ENCODE results near the gene RAD51D. TPM values are rescaled to one million over a fixed set of nuclear protein-coding genes. Genes with fewer than 3 reads are reported as not detected.
"Not testable (repeated sequence)": the region's sequence is repeated elsewhere in the genome, so short reads cannot be mapped to it uniquely, and the experiment has no call there.

RAD51D gene
- total RNA-seq, 4 donors from 2014 or later, result 2.8 to 5.9 (median 3.8) TPM

DNA sequence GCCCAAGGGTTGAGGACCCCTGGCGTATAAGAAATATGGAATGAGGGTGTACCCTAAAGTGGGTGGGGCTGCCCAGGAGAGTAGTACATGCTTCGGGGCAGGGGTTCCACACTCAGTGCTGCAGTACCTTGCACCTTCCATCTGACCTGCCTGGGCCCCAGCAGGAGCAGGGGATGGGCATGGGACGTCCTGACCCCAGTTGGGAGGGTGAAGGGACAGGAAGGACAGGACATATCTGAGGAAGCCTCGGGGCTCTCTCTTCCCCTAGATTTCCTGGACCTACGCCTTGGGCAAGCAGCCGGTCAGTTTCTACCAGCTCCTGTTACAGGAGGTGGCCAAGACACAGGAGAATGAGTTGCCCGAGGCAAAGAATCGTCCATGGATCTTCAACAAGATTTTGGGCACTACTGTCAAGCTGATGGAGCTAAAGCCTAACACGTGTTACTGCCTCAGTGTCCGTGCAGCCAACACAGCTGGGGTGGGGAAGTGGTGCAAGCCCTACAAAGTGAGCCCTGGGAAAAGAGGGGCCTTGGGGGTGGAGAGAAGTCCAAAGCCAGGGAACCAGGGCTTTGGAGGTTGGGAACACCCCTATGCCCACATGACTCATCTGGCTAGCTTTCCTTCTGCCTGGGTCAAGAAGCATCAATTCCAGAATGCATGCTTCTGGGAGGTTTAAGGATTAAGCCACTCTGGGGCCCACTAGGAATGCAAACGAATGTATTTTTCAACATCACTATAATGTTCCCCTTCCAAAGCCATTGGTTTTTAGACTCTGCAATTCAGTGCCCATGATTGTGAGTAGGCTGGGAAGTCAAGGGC, 9.7 kb upstream of the RAD51D start:
- no peak for DNase-seq (ENCODE audit: low spot score in 2 of 2)
- WGBS, 2 donors, result 73 to 76% methylated on average over 11 of the region's 11 CpGs
- intact Hi-C loops (cut with DNase I; ENCODE audit: low total_unique reads), result no loop called here
- H3K4me3 ChIP-seq (ENCODE audit: low read depth, poor library complexity, severe bottlenecking), result no peak overlapping the region
- no peak for TF ChIP-seq POLR2A (IDR thresholded peaks at IDR 0.05)
- TF ChIP-seq, protein P1, sequence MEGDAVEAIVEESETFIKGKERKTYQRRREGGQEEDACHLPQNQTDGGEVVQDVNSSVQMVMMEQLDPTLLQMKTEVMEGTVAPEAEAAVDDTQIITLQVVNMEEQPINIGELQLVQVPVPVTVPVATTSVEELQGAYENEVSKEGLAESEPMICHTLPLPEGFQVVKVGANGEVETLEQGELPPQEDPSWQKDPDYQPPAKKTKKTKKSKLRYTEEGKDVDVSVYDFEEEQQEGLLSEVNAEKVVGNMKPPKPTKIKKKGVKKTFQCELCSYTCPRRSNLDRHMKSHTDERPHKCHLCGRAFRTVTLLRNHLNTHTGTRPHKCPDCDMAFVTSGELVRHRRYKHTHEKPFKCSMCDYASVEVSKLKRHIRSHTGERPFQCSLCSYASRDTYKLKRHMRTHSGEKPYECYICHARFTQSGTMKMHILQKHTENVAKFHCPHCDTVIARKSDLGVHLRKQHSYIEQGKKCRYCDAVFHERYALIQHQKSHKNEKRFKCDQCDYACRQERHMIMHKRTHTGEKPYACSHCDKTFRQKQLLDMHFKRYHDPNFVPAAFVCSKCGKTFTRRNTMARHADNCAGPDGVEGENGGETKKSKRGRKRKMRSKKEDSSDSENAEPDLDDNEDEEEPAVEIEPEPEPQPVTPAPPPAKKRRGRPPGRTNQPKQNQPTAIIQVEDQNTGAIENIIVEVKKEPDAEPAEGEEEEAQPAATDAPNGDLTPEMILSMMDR (IDR thresholded peaks at IDR 0.05), result no peak

DNA sequence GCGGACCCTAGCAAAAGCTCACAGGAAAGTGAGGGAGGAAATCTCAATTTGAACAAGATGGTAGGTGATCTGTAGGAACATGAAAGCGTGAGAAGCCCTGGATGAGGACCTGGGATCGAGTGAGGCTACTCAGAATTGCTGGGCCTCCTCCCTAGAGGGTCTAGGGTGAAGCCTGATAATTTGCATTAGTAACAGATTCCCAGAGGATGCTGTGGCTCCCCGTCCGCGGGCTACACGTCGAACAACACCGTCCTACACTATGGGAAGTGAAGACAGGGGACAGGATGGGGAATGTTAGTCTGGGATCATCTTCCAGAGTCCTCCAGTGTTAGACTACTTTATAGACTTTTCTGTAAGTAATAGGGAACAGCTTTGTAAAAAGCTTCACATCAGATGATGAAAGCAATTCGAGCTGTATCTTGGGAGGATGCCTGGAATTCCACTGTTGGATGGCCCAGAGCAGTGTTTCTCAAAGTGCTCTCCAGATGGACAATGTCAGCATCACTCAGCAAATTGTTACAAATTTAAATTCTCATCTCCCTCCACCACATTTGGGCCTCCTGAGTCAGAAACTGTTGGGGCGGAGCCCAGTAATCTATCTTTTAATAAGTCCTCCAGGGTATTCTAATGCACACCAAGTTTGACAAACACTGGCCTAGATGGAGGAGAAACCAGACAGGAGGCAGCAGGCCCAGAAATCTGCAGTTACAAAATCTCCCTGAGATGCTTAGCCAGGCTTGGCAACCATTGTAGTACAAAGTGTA, 8.3 kb upstream of the RAD51D start:
- 59% methylated on average over 11 of the region's 11 CpGs for WGBS, 2 donors
- H3K4me3 ChIP-seq (ENCODE audit: low read depth, poor library complexity, severe bottlenecking), result no peak overlapping the region
- TF ChIP-seq POLR2A (IDR thresholded peaks at IDR 0.05), result no peak
- intact Hi-C loops (cut with DNase I; ENCODE audit: low total_unique reads), result no loop called here
- DNase-seq (ENCODE audit: low spot score in 2 of 2), result peak in 1 of 2 donors; percentile 48

DNA sequence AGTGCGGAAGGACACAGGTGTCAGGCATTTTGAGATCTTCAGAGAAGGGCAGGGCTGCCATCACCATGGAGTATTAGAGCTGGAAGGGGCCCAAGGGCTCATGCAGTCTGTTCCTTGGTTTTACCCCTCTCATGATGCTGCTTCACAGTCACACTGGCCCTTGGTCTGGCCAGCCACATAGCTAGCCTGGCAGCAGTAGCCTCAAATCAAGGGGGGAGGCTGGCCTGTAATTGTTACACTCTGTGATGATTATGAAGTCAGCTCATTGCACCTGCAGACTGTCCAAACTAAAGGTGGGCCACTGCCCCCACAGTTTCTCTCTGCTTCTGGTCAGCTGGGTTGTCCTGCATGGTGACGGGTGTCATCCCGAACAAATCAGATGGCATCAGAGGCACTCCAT, 1.7 kb upstream of the RAD51D start, which contains the start of gene FNDC8:
Gene FNDC8, plus strand, starts transcription at position 301 of the 400 bp plus-strand sequence. Its CDS starts 79 bp downstream, at position 380.
- WGBS, 2 donors, result 88 to 95% methylated on average over 3 of the region's 3 CpGs

DNA sequence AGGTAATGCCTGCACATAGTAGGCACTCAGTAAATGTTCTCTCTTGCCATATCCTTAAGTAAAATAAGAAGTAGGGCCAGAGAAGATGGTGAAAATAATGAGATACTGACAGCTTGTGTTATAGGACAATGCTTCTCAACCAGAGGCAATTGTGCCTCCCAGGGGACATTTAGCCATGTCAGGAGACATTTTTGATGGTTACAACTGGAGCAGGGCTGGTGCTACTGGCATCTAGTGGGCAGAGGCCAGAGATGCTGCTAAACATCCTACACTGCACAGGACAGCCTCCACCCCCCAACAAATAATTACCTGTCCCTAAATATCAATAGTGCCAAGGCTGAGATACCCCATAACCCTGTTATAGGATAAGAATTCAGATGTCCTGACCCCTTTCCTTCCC, 1.7 kb downstream of the RAD51D start:
- no peak for TF ChIP-seq POLR2A (IDR thresholded peaks at IDR 0.05)
- TF ChIP-seq, protein P1 (IDR thresholded peaks at IDR 0.05), result no peak
- no peak overlapping the region for H3K4me3 ChIP-seq (ENCODE audit: low read depth, poor library complexity, severe bottlenecking)
- no peak for DNase-seq (ENCODE audit: low spot score in 2 of 2)
- intact Hi-C loops (cut with DNase I; ENCODE audit: low total_unique reads), result no loop called here

More for the DNA sequence above, 1.7 kb upstream of the RAD51D start, which contains the start of gene FNDC8:
- no peak for DNase-seq (ENCODE audit: low spot score in 2 of 2)
- TF ChIP-seq, protein P1 (IDR thresholded peaks at IDR 0.05), result no peak
- TF ChIP-seq POLR2A (IDR thresholded peaks at IDR 0.05), result no peak
- no peak within 1 kb of the TSS for H3K4me3 ChIP-seq (ENCODE audit: low read depth, poor library complexity, severe bottlenecking)
- intact Hi-C loops (cut with DNase I; ENCODE audit: low total_unique reads), result loop anchor here (5.0 kb wide), 2 partner anchors 124 to 699 kb away; no protein-coding TSS in a partner anchor

DNA sequence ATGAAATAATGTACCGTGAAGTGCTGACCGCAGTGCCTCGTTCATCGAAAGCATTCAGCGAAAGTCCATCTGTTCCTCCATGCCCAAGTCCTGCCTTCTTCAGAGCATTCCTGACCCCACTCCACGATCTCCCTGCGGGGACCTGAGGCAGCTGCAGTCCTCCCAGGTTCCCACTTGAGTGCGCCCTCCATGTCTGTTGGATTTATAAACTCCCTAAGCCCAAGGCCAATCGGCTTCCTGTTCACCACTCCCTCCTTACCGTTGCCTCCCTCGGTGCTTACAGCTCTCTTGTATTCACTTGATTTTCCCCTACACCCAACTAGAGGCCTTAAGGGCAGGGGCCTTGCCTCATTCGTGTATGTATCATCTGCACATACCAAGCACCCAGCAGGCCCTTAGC, 2.8 kb downstream of the RAD51D start:
- intact Hi-C loops (cut with DNase I; ENCODE audit: low total_unique reads), result no loop called here
- 86 to 90% methylated on average over 12 of the region's 12 CpGs for WGBS, 2 donors
- H3K4me3 ChIP-seq (ENCODE audit: low read depth, poor library complexity, severe bottlenecking), result no peak overlapping the region
- no peak for TF ChIP-seq POLR2A (IDR thresholded peaks at IDR 0.05)
- TF ChIP-seq, protein P1 (IDR thresholded peaks at IDR 0.05), result no peak
- DNase-seq (ENCODE audit: low spot score in 2 of 2), result no peak

DNA sequence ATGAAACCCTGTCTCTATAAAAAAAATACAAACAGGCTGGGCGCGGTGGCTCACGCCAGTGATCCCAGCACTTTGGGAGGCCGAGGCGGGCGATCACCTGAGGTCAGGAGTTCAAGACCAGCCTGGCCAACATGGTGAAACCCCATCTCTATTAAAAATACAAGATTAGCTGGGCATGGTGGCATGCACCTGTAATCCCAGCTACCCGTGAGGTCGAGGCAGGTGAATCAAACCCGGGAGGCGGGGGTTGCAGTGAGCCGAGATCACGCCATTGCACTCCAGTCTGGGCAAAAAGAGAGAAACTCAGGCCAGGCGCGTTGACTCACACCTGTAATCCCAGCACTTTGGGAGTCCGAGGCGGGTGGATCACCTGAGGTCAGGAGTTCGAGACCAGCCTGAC, 8.9 kb downstream of the RAD51D start:
- 97 to 98% methylated on average over 17 of the region's 17 CpGs for WGBS, 2 donors
- DNase-seq (ENCODE audit: low spot score in 2 of 2); H3K4me3 ChIP-seq (ENCODE audit: low read depth, poor library complexity, severe bottlenecking); intact Hi-C loops (cut with DNase I; ENCODE audit: low total_unique reads): not testable (repeated sequence)
